Right lobe of liver (tissue), 4 donors: ENCODE data around the gene MLIP.

Source experiments
- CTCF ChIP-seq, 4 donors: fragments of 200-600 bp in 3 of 4; fragments of 450-650 bp in 1 of 4; IDR thresholded peaks; one replicate each; pipeline versions ENCODE4 v1.5.1 to v1.8.0; 2016 to 2022; ENCODE audit warnings: antibody characterized with exemption in 4 of 4, mild to moderate bottlenecking in 2 of 4
- POLR2A ChIP-seq: fragments of 450-650 bp; IDR thresholded peaks from one replicate; pipeline ENCODE4 v1.6.1; 2017; ENCODE audit warnings: antibody characterized with exemption, mild to moderate bottlenecking
- donor health status: DM: no; HTN: no; CAD: no.
- donor health status: DM: no; HTN: no; CAD: no.
- donor health status: DM: no; HTN: yes; CAD: no.

GRCh38 chr6:54288474-54288873, 177.2 kb downstream of the MLIP start:
- TF ChIP-seq POLR2A (no peak), CTCF (IDR thresholded peaks at IDR 0.05) (no peak)
